ENCODE data around the gene OR2J3. TPM values are rescaled to one million over a fixed set of nuclear protein-coding genes. Genes with fewer than 3 reads are reported as not detected.

The OR2J3 gene
- total and polyA plus RNA-seq, 2 donors (not counting 1 experiment from before 2014, with no cell fraction given), result not detected

- H3K27me3 ChIP-seq (ENCODE audit: control insufficient read depth, insufficient read depth, low read length), result no peaks in the 10 kb centered on the region
- no peak overlapping the region for H3K4me2 ChIP-seq (ENCODE audit: extremely low read depth, insufficient read depth, low read length)
- H3K9ac ChIP-seq (ENCODE audit: insufficient read depth, low read length), result no peak overlapping the region
- no peaks in the 10 kb centered on the region for H3K79me2 ChIP-seq (ENCODE audit: control insufficient read depth, insufficient read depth, low read length)
- H3K4me1 ChIP-seq (ENCODE audit: control insufficient read depth, extremely low read depth, insufficient read depth, low read length), result no peaks in the 10 kb centered on the region
- H3K27ac ChIP-seq (ENCODE audit: insufficient read depth, low read length), result no peak overlapping the region
- no peak overlapping the region for H3K4me3 ChIP-seq (replicated peaks in 1 of 4; ENCODE audit: control extremely low read depth in 1 of 4, insufficient read depth in 1 of 4, low read depth in 3 of 4, low read length in 4 of 4)
- H3K36me3 ChIP-seq (ENCODE audit: control insufficient read depth, insufficient read depth, low read length), result no peaks in the 10 kb centered on the region
- no peak overlapping the region for H2AFZ ChIP-seq (ENCODE audit: low read length)
- no peaks in the 10 kb centered on the region for H4K20me1 ChIP-seq (ENCODE audit: control insufficient read depth, extremely low read depth, insufficient read depth, low read length)
- TF ChIP-seq EZH2 (IDR thresholded peaks at IDR 0.05; ENCODE audit: low read length, missing control alignments) (no peak), CTCF (conservative IDR thresholded peaks at IDR 0.05 in 1 of 2, IDR thresholded peaks at IDR 0.05 in 1 of 2; ENCODE audit: low read depth in 1 of 2, low read length in 2 of 2) (no peak)
- H3K9me3 ChIP-seq (ENCODE audit: control insufficient read depth, insufficient read depth, low read depth, low read length), result no peaks in the 10 kb centered on the region
- no peak for DNase-seq (ENCODE audit: low read depth in 2 of 2)
Measured at GRCh38 chr6:29092957-29093356, 14.9 kb upstream of the OR2J3 start.

GRCh38 chr6:29097803-29098202 lies 10.1 kb upstream of the OR2J3 start:
- no peak for DNase-seq (ENCODE audit: low read depth in 2 of 2)
- Histone ChIP-seq H2AFZ (ENCODE audit: low read length) (no peak overlapping the region), H3K4me1 (ENCODE audit: control insufficient read depth, extremely low read depth, insufficient read depth, low read length) (no peaks in the 10 kb centered on the region), H3K4me2 (ENCODE audit: extremely low read depth, insufficient read depth, low read length) (no peak overlapping the region), H3K9ac (ENCODE audit: insufficient read depth, low read length) (no peak overlapping the region), H3K27me3 (ENCODE audit: control insufficient read depth, insufficient read depth, low read length) (no peaks in the 10 kb centered on the region), H3K9me3 (ENCODE audit: control insufficient read depth, insufficient read depth, low read depth, low read length) (no peaks in the 10 kb centered on the region), H4K20me1 (ENCODE audit: control insufficient read depth, extremely low read depth, insufficient read depth, low read length) (no peaks in the 10 kb centered on the region), H3K27ac (ENCODE audit: insufficient read depth, low read length) (no peak overlapping the region), H3K79me2 (ENCODE audit: control insufficient read depth, insufficient read depth, low read length) (no peaks in the 10 kb centered on the region), H3K4me3 (replicated peaks in 1 of 4; ENCODE audit: control extremely low read depth in 1 of 4, insufficient read depth in 1 of 4, low read depth in 3 of 4, low read length in 4 of 4) (no peak overlapping the region), H3K36me3 (ENCODE audit: control insufficient read depth, insufficient read depth, low read length) (no peaks in the 10 kb centered on the region)
- TF ChIP-seq CTCF (conservative IDR thresholded peaks at IDR 0.05 in 1 of 2, IDR thresholded peaks at IDR 0.05 in 1 of 2; ENCODE audit: low read depth in 1 of 2, low read length in 2 of 2) (no peak), EZH2 (IDR thresholded peaks at IDR 0.05; ENCODE audit: low read length, missing control alignments) (no peak)

- TF ChIP-seq EZH2 (IDR thresholded peaks at IDR 0.05; ENCODE audit: low read length, missing control alignments) (no peak), CTCF (conservative IDR thresholded peaks at IDR 0.05 in 1 of 2, IDR thresholded peaks at IDR 0.05 in 1 of 2; ENCODE audit: low read depth in 1 of 2, low read length in 2 of 2) (no peak)
- Histone ChIP-seq H3K4me3 (replicated peaks in 1 of 4; ENCODE audit: control extremely low read depth in 1 of 4, insufficient read depth in 1 of 4, low read depth in 3 of 4, low read length in 4 of 4) (no peak within 1 kb of the TSS), H3K9ac (ENCODE audit: insufficient read depth, low read length) (no peak within 1 kb of the TSS), H3K36me3 (ENCODE audit: control insufficient read depth, insufficient read depth, low read length) (no peaks in the 10 kb centered on the region), H2AFZ (ENCODE audit: low read length) (no peak within 1 kb of the TSS), H4K20me1 (ENCODE audit: control insufficient read depth, extremely low read depth, insufficient read depth, low read length) (no peaks in the 10 kb centered on the region), H3K79me2 (ENCODE audit: control insufficient read depth, insufficient read depth, low read length) (no peaks in the 10 kb centered on the region), H3K27me3 (ENCODE audit: control insufficient read depth, insufficient read depth, low read length) (no peaks in the 10 kb centered on the region), H3K4me2 (ENCODE audit: extremely low read depth, insufficient read depth, low read length) (no peak within 1 kb of the TSS), H3K27ac (ENCODE audit: insufficient read depth, low read length) (no peak within 1 kb of the TSS), H3K4me1 (ENCODE audit: control insufficient read depth, extremely low read depth, insufficient read depth, low read length) (no peaks in the 10 kb centered on the region), H3K9me3 (ENCODE audit: control insufficient read depth, insufficient read depth, low read depth, low read length) (no peaks in the 10 kb centered on the region)
- no peak for DNase-seq (ENCODE audit: low read depth in 2 of 2)
Measured at GRCh38 chr6:29099190-29099589, 8.7 kb upstream of the OR2J3 start, which contains the start of gene OR2J1. OR2J1 (plus strand) TSS chr6:29099490; CDS start chr6:29100943, 1,453 bp downstream.

Data from fibroblast of lung (primary cell).